Measurements from ENCODE around the gene PTPRN2. TPM values are rescaled to one million over a fixed set of nuclear protein-coding genes. Genes with fewer than 3 reads are reported as not detected.

PTPRN2 gene
- total and polyA plus RNA-seq, 2 donors from 2014 or later, result 4.8 to 6.2 TPM

- intact Hi-C loops (cut with DNase I), result no loop called here
- TF ChIP-seq CTCF (IDR thresholded peaks at IDR 0.05; ENCODE audit: borderline replicate concordance, extremely low read depth, insufficient read depth), result no peak
- no peaks in the 10 kb centered on the region for H3K9me3 ChIP-seq (ENCODE audit: control insufficient read depth in 2 of 3, insufficient read depth in 1 of 3, low read length in 3 of 3)
- no peaks in the 10 kb centered on the region for H3K4me1 ChIP-seq (ENCODE audit: control insufficient read depth in 2 of 3, insufficient read depth in 2 of 3, low read depth in 1 of 3, low read length in 3 of 3)
- no peak overlapping the region for H3K4me3 ChIP-seq (ENCODE audit: low read length in 3 of 3)
- no peak overlapping the region for H3K27ac ChIP-seq (ENCODE audit: low read depth in 2 of 2, low read length in 2 of 2)
- no peaks in the 10 kb centered on the region for H3K36me3 ChIP-seq (ENCODE audit: control insufficient read depth in 2 of 3, insufficient read depth in 3 of 3, low read length in 3 of 3)
- H3K9ac ChIP-seq (ENCODE audit: low read length in 3 of 3), result no peak overlapping the region
- FAIRE-seq (no peak), DNase-seq (peak in 1 of 5 donors; percentile 65)
- H3K27me3 ChIP-seq (ENCODE audit: control insufficient read depth, insufficient read depth, low read length), result peaks cover 7% of the 10 kb centered on the region
Observed at GRCh38 chr7:157577796-157578339, 1009.8 kb downstream of the PTPRN2 start.

GRCh38 chr7:157577061-157577460 is 1010.6 kb downstream of the PTPRN2 start:
- Histone ChIP-seq H3K27ac (ENCODE audit: low read depth in 2 of 2, low read length in 2 of 2) (no peak overlapping the region), H3K27me3 (ENCODE audit: control insufficient read depth, insufficient read depth, low read length) (peaks cover 7% of the 10 kb centered on the region), H3K4me1 (ENCODE audit: control insufficient read depth in 2 of 3, insufficient read depth in 2 of 3, low read depth in 1 of 3, low read length in 3 of 3) (no peaks in the 10 kb centered on the region), H3K9me3 (ENCODE audit: control insufficient read depth in 2 of 3, insufficient read depth in 1 of 3, low read length in 3 of 3) (no peaks in the 10 kb centered on the region), H3K4me3 (ENCODE audit: low read length in 3 of 3) (no peak overlapping the region), H3K9ac (ENCODE audit: low read length in 3 of 3) (no peak overlapping the region), H3K36me3 (ENCODE audit: control insufficient read depth in 2 of 3, insufficient read depth in 3 of 3, low read length in 3 of 3) (no peaks in the 10 kb centered on the region)
- TF ChIP-seq CTCF (IDR thresholded peaks at IDR 0.05; ENCODE audit: borderline replicate concordance, extremely low read depth, insufficient read depth), result no peak
- no peak for DNase-seq
- no peak for FAIRE-seq
- intact Hi-C loops (cut with DNase I), result no loop called here

GRCh38 chr7:157576415-157576814 is 1011.2 kb downstream of the PTPRN2 start:
- Histone ChIP-seq H3K4me3 (ENCODE audit: low read length in 3 of 3) (no peak overlapping the region), H3K36me3 (ENCODE audit: control insufficient read depth in 2 of 3, insufficient read depth in 3 of 3, low read length in 3 of 3) (no peaks in the 10 kb centered on the region), H3K9me3 (ENCODE audit: control insufficient read depth in 2 of 3, insufficient read depth in 1 of 3, low read length in 3 of 3) (no peaks in the 10 kb centered on the region), H3K4me1 (ENCODE audit: control insufficient read depth in 2 of 3, insufficient read depth in 2 of 3, low read depth in 1 of 3, low read length in 3 of 3) (no peaks in the 10 kb centered on the region), H3K9ac (ENCODE audit: low read length in 3 of 3) (no peak overlapping the region), H3K27me3 (ENCODE audit: control insufficient read depth, insufficient read depth, low read length) (peaks cover 7% of the 10 kb centered on the region), H3K27ac (ENCODE audit: low read depth in 2 of 2, low read length in 2 of 2) (no peak overlapping the region)
- FAIRE-seq, result no peak
- peak in 1 of 5 donors; percentile 83 for DNase-seq
- intact Hi-C loops (cut with DNase I), result no loop called here
- no peak for TF ChIP-seq CTCF (IDR thresholded peaks at IDR 0.05; ENCODE audit: borderline replicate concordance, extremely low read depth, insufficient read depth)

GRCh38 chr7:157575777-157576176 is 1011.8 kb downstream of the PTPRN2 start:
- Histone ChIP-seq H3K4me1 (ENCODE audit: control insufficient read depth in 2 of 3, insufficient read depth in 2 of 3, low read depth in 1 of 3, low read length in 3 of 3) (no peaks in the 10 kb centered on the region), H3K4me3 (ENCODE audit: low read length in 3 of 3) (no peak overlapping the region), H3K27ac (ENCODE audit: low read depth in 2 of 2, low read length in 2 of 2) (no peak overlapping the region), H3K9me3 (ENCODE audit: control insufficient read depth in 2 of 3, insufficient read depth in 1 of 3, low read length in 3 of 3) (no peaks in the 10 kb centered on the region), H3K36me3 (ENCODE audit: control insufficient read depth in 2 of 3, insufficient read depth in 3 of 3, low read length in 3 of 3) (no peaks in the 10 kb centered on the region), H3K9ac (ENCODE audit: low read length in 3 of 3) (no peak overlapping the region), H3K27me3 (ENCODE audit: control insufficient read depth, insufficient read depth, low read length) (peaks cover 7% of the 10 kb centered on the region)
- DNase-seq (peak in 1 of 5 donors; percentile 4), FAIRE-seq (no peak)
- intact Hi-C loops (cut with DNase I), result no loop called here
- no peak for TF ChIP-seq CTCF (IDR thresholded peaks at IDR 0.05; ENCODE audit: borderline replicate concordance, extremely low read depth, insufficient read depth)

All from kidney (tissue), 14 donors.